Breast epithelium (tissue), 4 donors: ENCODE data around the gene ELOVL5. TPM values are rescaled to one million over a fixed set of nuclear protein-coding genes. Genes with fewer than 3 reads are reported as not detected.

ENCODE experiments used
- DNase-seq, 2 donors: peaks; one replicate each; pipeline ENCODE4 v3.0.0-alpha.2; 2019; ENCODE audit warnings: low spot score in 2 of 2
- H3K27ac ChIP-seq, 2 donors: fragments of 200-600 bp; sonication (generic) in 1 of 2; one replicate each; pipeline ENCODE4 v1.5.1; 2016 to 2019; ENCODE audit warnings: mild to moderate bottlenecking in 1 of 2
- H3K27me3 ChIP-seq, 2 donors: fragments of 200-600 bp; sonication (generic) in 1 of 2; one replicate each; pipeline versions ENCODE4 v1.5.1 to v1.6.0; 2017 to 2019; ENCODE audit warnings: control low read depth in 1 of 2, mild to moderate bottlenecking in 1 of 2
- H3K36me3 ChIP-seq: fragments of 200-600 bp; one replicate; pipeline ENCODE4 v1.5.1; 2019
- H3K4me1 ChIP-seq, 2 donors: fragments of 200-600 bp; sonication (generic); one replicate each; pipeline ENCODE4 v1.5.1; 2016 to 2019; ENCODE audit warnings: control low read depth in 1 of 2
- H3K4me3 ChIP-seq, 3 donors: fragments of 200-600 bp; sonication (generic); 1 replicate in 2 of 3; 2 replicates in 1 of 3; pipeline ENCODE4 v1.5.1; 2016 to 2019; ENCODE audit warnings: mild to moderate bottlenecking in 3 of 3, moderate library complexity in 2 of 3
- H3K9me3 ChIP-seq, 2 donors: fragments of 200-600 bp; sonication (generic) in 1 of 2; one replicate each; pipeline ENCODE4 v1.5.1; 2016 to 2019; ENCODE audit warnings: control low read depth in 1 of 2
- POLR2A ChIP-seq: fragments of 450-650 bp; IDR thresholded peaks from one replicate; pipeline ENCODE4 v1.6.1; 2016; ENCODE audit warnings: antibody characterized with exemption, mild to moderate bottlenecking, moderate library complexity
- POLR2AphosphoS5 ChIP-seq, 3 donors: sonication (generic); formaldehyde crosslinking; IDR thresholded peaks; one replicate each; pipeline ENCODE4 v1.6.1; 2017; ENCODE audit warnings: antibody characterized with exemption in 3 of 3
- intact Hi-C: fragments of 100-400 bp; cut with DNase I; formaldehyde crosslinking; loops from one replicate; pipeline ENCODE4 v1.15.1; 2023; ENCODE audit warnings: low total_unique reads
- total RNA-seq, 3 donors: library from RNA; depleted of rRNA; stranded (reverse); fragments of >200 nt; gene quantifications; one replicate each; pipeline ENCODE4 v1.1.0, GENCODE V29; 2016
- TF ChIP-seq, protein P1 (sequence below), 3 donors: fragments of 450-650 bp; IDR thresholded peaks; one replicate each; pipeline ENCODE4 v1.5.1; 2016 to 2017; ENCODE audit warnings: antibody characterized with exemption in 3 of 3, mild to moderate bottlenecking in 3 of 3, moderate library complexity in 3 of 3

The ELOVL5 gene
- total RNA-seq, 3 donors from 2014 or later: 245 to 427 (median 272) TPM

- intact Hi-C loops: no loop called here
- H3K4me1 ChIP-seq: no peaks in the 10 kb centered on the region
- no peaks in the 10 kb centered on the region for H3K27me3 ChIP-seq
- peak overlapping the region in 1 of 3 donors; percentile 23 for H3K4me3 ChIP-seq
- no peak for DNase-seq
- no peaks in the 10 kb centered on the region for H3K36me3 ChIP-seq
- no peak overlapping the region for H3K27ac ChIP-seq
- TF ChIP-seq POLR2A (no peak), POLR2AphosphoS5 (IDR thresholded peaks at IDR 0.05) (no peak)
- TF ChIP-seq, protein P1, sequence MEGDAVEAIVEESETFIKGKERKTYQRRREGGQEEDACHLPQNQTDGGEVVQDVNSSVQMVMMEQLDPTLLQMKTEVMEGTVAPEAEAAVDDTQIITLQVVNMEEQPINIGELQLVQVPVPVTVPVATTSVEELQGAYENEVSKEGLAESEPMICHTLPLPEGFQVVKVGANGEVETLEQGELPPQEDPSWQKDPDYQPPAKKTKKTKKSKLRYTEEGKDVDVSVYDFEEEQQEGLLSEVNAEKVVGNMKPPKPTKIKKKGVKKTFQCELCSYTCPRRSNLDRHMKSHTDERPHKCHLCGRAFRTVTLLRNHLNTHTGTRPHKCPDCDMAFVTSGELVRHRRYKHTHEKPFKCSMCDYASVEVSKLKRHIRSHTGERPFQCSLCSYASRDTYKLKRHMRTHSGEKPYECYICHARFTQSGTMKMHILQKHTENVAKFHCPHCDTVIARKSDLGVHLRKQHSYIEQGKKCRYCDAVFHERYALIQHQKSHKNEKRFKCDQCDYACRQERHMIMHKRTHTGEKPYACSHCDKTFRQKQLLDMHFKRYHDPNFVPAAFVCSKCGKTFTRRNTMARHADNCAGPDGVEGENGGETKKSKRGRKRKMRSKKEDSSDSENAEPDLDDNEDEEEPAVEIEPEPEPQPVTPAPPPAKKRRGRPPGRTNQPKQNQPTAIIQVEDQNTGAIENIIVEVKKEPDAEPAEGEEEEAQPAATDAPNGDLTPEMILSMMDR (IDR thresholded peaks at IDR 0.05): no peak
- no peaks in the 10 kb centered on the region for H3K9me3 ChIP-seq
These were observed 3.8 kb downstream of the ELOVL5 start for GRCh38 chr6:53344969-53345368.

DNA sequence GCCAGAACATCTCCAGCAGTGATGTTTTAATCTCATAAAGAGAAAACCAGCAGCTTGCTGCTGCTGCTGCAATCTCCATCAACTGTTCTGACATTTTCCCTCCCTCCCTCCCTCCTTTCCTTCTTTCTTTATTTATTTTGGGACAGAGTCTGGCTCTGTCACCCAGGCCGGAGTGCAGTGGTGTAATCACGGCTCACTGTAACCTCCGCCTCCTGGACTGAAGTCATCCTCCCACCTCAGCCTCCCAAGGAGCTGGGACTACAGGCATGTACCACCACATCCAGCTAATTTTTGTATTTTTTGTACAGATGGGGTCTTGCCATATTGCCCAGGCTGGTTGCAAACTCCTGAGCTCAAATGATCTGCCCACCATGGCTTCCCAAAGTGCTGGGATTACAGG is 5.7 kb downstream of the ELOVL5 start:
- Histone ChIP-seq H3K9me3 (no peaks in the 10 kb centered on the region), H3K4me3 (no peak overlapping the region), H3K36me3 (no peaks in the 10 kb centered on the region), H3K4me1 (no peaks in the 10 kb centered on the region), H3K27me3 (no peaks in the 10 kb centered on the region), H3K27ac (no peak overlapping the region)
- TF ChIP-seq POLR2A (no peak), POLR2AphosphoS5 (IDR thresholded peaks at IDR 0.05) (no peak)
- TF ChIP-seq, protein P1 (IDR thresholded peaks at IDR 0.05): no peak
- intact Hi-C loops: no loop called here
- DNase-seq: no peak

DNA sequence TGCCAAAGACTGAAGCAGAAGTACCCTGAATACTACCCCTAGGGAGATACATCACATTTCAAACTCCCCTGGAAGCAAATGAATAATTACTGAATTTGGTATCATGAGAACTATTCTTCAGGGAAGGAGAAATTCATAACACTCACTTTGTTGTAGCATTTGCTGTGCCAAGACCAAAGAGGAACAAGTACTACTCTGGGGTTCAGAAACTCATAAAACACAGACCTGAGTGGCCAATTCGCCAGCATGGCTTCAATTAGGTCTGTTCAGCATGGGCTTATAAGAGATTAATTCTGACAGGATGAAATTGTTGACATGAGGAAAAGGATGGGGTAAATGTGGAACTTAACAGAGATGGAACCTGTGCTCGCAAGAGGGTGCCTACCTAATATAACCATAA is 6.5 kb downstream of the ELOVL5 start:
- H3K9me3 ChIP-seq: no peaks in the 10 kb centered on the region
- no peak overlapping the region for H3K4me3 ChIP-seq

DNA sequence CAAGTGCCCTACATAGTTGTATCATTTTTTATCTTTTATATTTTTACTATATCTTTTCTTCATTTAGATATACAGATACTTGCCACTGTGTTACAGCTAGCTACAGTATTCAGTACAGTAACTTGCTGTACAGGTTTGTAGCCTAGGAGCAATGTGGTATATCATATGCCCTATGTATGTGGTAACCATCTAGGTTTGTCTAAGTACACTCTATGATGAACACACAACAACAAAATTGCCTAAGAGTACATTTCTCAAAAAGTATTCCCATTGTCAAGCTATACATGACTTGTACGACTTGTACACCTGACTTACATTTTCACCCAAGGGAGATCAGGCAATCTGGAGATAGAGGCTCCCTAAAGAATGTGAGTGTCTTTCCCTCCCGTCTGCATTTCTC is 8.2 kb downstream of the ELOVL5 start:
- Histone ChIP-seq H3K9me3 (no peaks in the 10 kb centered on the region), H3K4me1 (no peaks in the 10 kb centered on the region), H3K4me3 (no peak overlapping the region), H3K36me3 (no peaks in the 10 kb centered on the region), H3K27ac (no peak overlapping the region), H3K27me3 (no peaks in the 10 kb centered on the region)
- intact Hi-C loops: no loop called here
- no peak for DNase-seq
- TF ChIP-seq POLR2A (no peak), POLR2AphosphoS5 (IDR thresholded peaks at IDR 0.05) (no peak)
- TF ChIP-seq, protein P1 (IDR thresholded peaks at IDR 0.05): no peak

More for the DNA sequence above, 6.5 kb downstream of the ELOVL5 start:
- H3K4me1 ChIP-seq: no peaks in the 10 kb centered on the region
- H3K27me3 ChIP-seq: no peaks in the 10 kb centered on the region
- no peaks in the 10 kb centered on the region for H3K36me3 ChIP-seq
- no peak for TF ChIP-seq POLR2A
- TF ChIP-seq, protein P1 (IDR thresholded peaks at IDR 0.05): no peak
- no peak for TF ChIP-seq POLR2AphosphoS5 (IDR thresholded peaks at IDR 0.05)
- no peak for DNase-seq
- intact Hi-C loops: no loop called here
- no peak overlapping the region for H3K27ac ChIP-seq

DNA sequence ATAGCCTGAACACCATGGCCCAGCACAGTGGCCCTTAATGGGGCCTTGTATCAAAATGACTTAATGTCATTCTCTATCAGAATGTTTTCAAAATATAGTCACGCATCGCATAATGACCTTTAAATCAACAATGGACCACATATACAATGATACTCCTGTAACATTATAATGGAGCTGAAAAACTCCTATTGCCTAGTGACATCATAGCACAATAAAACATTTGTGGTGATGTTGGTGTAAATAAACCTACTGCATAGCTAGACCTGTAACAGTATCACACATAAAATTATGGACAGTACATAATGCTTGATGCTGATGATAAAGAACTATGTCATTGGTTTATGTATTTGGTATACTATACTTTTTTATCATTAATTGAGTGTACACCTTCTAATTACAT is 9.3 kb downstream of the ELOVL5 start:
- no peaks in the 10 kb centered on the region for H3K4me1 ChIP-seq
- DNase-seq: no peak
- no peaks in the 10 kb centered on the region for H3K27me3 ChIP-seq
- no peaks in the 10 kb centered on the region for H3K36me3 ChIP-seq
- no peak overlapping the region for H3K27ac ChIP-seq
- H3K4me3 ChIP-seq: no peak overlapping the region
- H3K9me3 ChIP-seq: no peaks in the 10 kb centered on the region
- TF ChIP-seq POLR2A (no peak), POLR2AphosphoS5 (IDR thresholded peaks at IDR 0.05) (no peak)
- TF ChIP-seq, protein P1 (IDR thresholded peaks at IDR 0.05): no peak
- intact Hi-C loops: no loop called here
